Measurements from ENCODE around the gene STOX2.
"Not testable (repeated sequence)": the region's sequence is repeated elsewhere in the genome, so short reads cannot be mapped to it uniquely, and the experiment has no call there.

STOX2 gene

GRCh38 chr4:183940864-183941263, 35.8 kb downstream of the STOX2 start:
- DNase-seq = no peak

- DNase-seq = no peak
These were observed 36.9 kb downstream of the STOX2 start for GRCh38 chr4:183941964-183942363.

GRCh38 chr4:183945741-183946140, 40.6 kb downstream of the STOX2 start:
- DNase-seq = no peak

- DNase-seq = no peak
These were observed 45.4 kb downstream of the STOX2 start for GRCh38 chr4:183950536-183950935.

GRCh38 chr4:183952652-183953051, 47.5 kb downstream of the STOX2 start:
- not testable (repeated sequence) for DNase-seq

GRCh38 chr4:183959319-183960045, 54.4 kb downstream of the STOX2 start:
- DNase-seq = no peak

- no peak for DNase-seq
These were observed 54.9 kb downstream of the STOX2 start for GRCh38 chr4:183960046-183960420.

GRCh38 chr4:183960962-183961541, 55.9 kb downstream of the STOX2 start:
- no peak for DNase-seq

GRCh38 chr4:183961795-183962194, 56.7 kb downstream of the STOX2 start:
- DNase-seq = no peak

- no peak for DNase-seq
These were observed 57.3 kb downstream of the STOX2 start for GRCh38 chr4:183962419-183962818.

GRCh38 chr4:183966371-183966770, 61.3 kb downstream of the STOX2 start:
- DNase-seq = no peak

GRCh38 chr4:183967266-183967665, 62.2 kb downstream of the STOX2 start:
- DNase-seq = no peak

- DNase-seq = no peak
These were observed 63.4 kb downstream of the STOX2 start for GRCh38 chr4:183968502-183968901.

- no peak for DNase-seq
These were observed 63.8 kb downstream of the STOX2 start for GRCh38 chr4:183968931-183969330.

- DNase-seq = no peak
These were observed 64.5 kb downstream of the STOX2 start for GRCh38 chr4:183969596-183969995.

- no peak for DNase-seq
These were observed 66.9 kb downstream of the STOX2 start for GRCh38 chr4:183971929-183972490.

- DNase-seq = no peak
These were observed 72.6 kb downstream of the STOX2 start for GRCh38 chr4:183977707-183978106.

- no peak for DNase-seq
These were observed 79.5 kb downstream of the STOX2 start for GRCh38 chr4:183984566-183984965.

GRCh38 chr4:183985786-183986185, 80.7 kb downstream of the STOX2 start:
- no peak for DNase-seq

GRCh38 chr4:183986291-183986970, 81.3 kb downstream of the STOX2 start:
- DNase-seq = no peak

GRCh38 chr4:183986971-183987946, 82.2 kb downstream of the STOX2 start:
- no peak for DNase-seq

GRCh38 chr4:183987987-183988392, 82.9 kb downstream of the STOX2 start:
- DNase-seq = no peak

- no peak for DNase-seq
These were observed 83.8 kb downstream of the STOX2 start for GRCh38 chr4:183988874-183989273.

Measured in CD4-positive, alpha-beta T cell treated with Interleukin-21 for 1 hour (primary cell).